ENCODE data around the gene LRRC46.

DNA sequence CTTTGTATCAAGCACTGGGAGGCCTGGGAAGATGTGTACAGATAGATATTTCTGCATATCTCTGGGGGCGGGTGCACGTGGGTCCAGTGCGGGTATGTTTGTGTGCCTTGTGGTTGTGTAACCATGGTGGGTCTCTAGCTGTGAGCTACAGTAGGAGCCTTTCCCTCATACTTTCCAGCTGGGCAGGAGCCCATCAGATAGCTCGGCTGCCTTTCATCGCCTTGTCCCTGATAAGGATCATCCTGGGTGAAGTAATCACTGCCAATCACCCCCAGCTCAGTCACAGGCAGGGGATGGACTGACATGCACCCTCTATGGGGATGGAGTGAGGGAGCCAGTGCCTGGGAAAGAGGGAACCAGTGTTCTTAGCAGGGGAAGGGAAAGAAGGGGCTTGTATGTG, 12.8 kb downstream of the LRRC46 start:
- TF ChIP-seq, protein P1, sequence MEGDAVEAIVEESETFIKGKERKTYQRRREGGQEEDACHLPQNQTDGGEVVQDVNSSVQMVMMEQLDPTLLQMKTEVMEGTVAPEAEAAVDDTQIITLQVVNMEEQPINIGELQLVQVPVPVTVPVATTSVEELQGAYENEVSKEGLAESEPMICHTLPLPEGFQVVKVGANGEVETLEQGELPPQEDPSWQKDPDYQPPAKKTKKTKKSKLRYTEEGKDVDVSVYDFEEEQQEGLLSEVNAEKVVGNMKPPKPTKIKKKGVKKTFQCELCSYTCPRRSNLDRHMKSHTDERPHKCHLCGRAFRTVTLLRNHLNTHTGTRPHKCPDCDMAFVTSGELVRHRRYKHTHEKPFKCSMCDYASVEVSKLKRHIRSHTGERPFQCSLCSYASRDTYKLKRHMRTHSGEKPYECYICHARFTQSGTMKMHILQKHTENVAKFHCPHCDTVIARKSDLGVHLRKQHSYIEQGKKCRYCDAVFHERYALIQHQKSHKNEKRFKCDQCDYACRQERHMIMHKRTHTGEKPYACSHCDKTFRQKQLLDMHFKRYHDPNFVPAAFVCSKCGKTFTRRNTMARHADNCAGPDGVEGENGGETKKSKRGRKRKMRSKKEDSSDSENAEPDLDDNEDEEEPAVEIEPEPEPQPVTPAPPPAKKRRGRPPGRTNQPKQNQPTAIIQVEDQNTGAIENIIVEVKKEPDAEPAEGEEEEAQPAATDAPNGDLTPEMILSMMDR (IDR thresholded peaks at IDR 0.05; ENCODE audit: low read depth, low read length): no peak
- TF ChIP-seq POLR2A (IDR thresholded peaks at IDR 0.05; ENCODE audit: extremely low read depth, insufficient read length) (no peak), MYC (IDR thresholded peaks at IDR 0.05; ENCODE audit: low read depth, low read length) (no peak)
- TF ChIP-seq, protein P2, sequence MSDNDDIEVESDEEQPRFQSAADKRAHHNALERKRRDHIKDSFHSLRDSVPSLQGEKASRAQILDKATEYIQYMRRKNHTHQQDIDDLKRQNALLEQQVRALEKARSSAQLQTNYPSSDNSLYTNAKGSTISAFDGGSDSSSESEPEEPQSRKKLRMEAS (IDR thresholded peaks at IDR 0.05; ENCODE audit: low read depth, low read length): no peak

All from NB4 (cell line).